Stimulated activated CD8-positive, alpha-beta memory T cell treated with anti-CD3 and anti-CD28 coated beads, Interleukin-12 subunit alpha, Interleukin-12 subunit beta, amount 100 ng/mL, for 24 hours (primary cell): ENCODE measurements around the gene TOMM7.

Experiments used
- DNase-seq: peaks from one replicate; pipeline ENCODE4 v3.0.0-alpha.2; 2020; ENCODE audit errors: extremely low read depth

The TOMM7 gene

GRCh38 chr7:22822486-22823141 lies at the start of gene TOMM7:
Gene TOMM7, minus strand, starts transcription at chr7:22822849. Its CDS starts 70 bp downstream, at chr7:22822779.
- DNase-seq, result peak; percentile 76

GRCh38 chr7:22872096-22872807 lies 49.6 kb upstream of the TOMM7 start:
- no peak for DNase-seq

GRCh38 chr7:22871661-22872060 lies 49.0 kb upstream of the TOMM7 start:
- DNase-seq, result no peak

- DNase-seq, result no peak
Observed at GRCh38 chr7:22868509-22868908, 45.9 kb upstream of the TOMM7 start.

GRCh38 chr7:22867589-22867988 lies 44.9 kb upstream of the TOMM7 start:
- DNase-seq, result no peak

GRCh38 chr7:22867003-22867402 lies 44.4 kb upstream of the TOMM7 start:
- DNase-seq, result no peak

- no peak for DNase-seq
Observed at GRCh38 chr7:22865602-22865960, 42.9 kb upstream of the TOMM7 start.

- DNase-seq, result no peak
Observed at GRCh38 chr7:22864855-22865601, 42.4 kb upstream of the TOMM7 start.

GRCh38 chr7:22864301-22864700 lies 41.7 kb upstream of the TOMM7 start:
- no peak for DNase-seq

- no peak for DNase-seq
Observed at GRCh38 chr7:22863156-22863899, 40.7 kb upstream of the TOMM7 start.

GRCh38 chr7:22861576-22861975 lies 38.9 kb upstream of the TOMM7 start:
- DNase-seq, result no peak

GRCh38 chr7:22860784-22861482 lies 38.3 kb upstream of the TOMM7 start:
- no peak for DNase-seq

GRCh38 chr7:22860337-22860736 lies 37.7 kb upstream of the TOMM7 start:
- DNase-seq, result no peak

- DNase-seq, result no peak
Observed at GRCh38 chr7:22859641-22860290, 37.1 kb upstream of the TOMM7 start.

GRCh38 chr7:22858640-22859561 lies 36.3 kb upstream of the TOMM7 start:
- no peak for DNase-seq

- DNase-seq, result no peak
Observed at GRCh38 chr7:22858274-22858639, 35.6 kb upstream of the TOMM7 start.

- no peak for DNase-seq
Observed at GRCh38 chr7:22856416-22856815, 33.8 kb upstream of the TOMM7 start.

- no peak for DNase-seq
Observed at GRCh38 chr7:22855049-22855392, 32.4 kb upstream of the TOMM7 start.

GRCh38 chr7:22854158-22855048 lies 31.8 kb upstream of the TOMM7 start:
- DNase-seq, result peak; percentile 75
